ENCODE results near the gene POLR3C.

The POLR3C gene

GRCh38 chr1:145843031-145843430 lies 19.0 kb downstream of the POLR3C start:
- Histone ChIP-seq H3K4me1 (ENCODE audit: control extremely low read depth in 1 of 4, control insufficient read depth in 4 of 4, insufficient read depth in 4 of 4, low read length in 3 of 4) (peaks cover 0 to 24% (median 17%) of the 10 kb centered on the region in 4 experiments), H3K4me3 (ENCODE audit: control insufficient read depth in 1 of 7, extremely low read depth in 1 of 7, insufficient read depth in 4 of 7, low read depth in 2 of 7, low read length in 6 of 7) (no peak overlapping the region), H3K27me3 (replicated peaks in 2 of 5; ENCODE audit: control insufficient read depth in 4 of 5, insufficient read depth in 5 of 5, low read length in 4 of 5) (no peaks in the 10 kb centered on the region), H3K27ac (ENCODE audit: insufficient read depth in 1 of 2, low read depth in 1 of 2, low read length in 2 of 2, poor library complexity in 1 of 2, severe bottlenecking in 2 of 2) (no peak overlapping the region), H3K36me3 (ENCODE audit: control insufficient read depth in 4 of 4, insufficient read depth in 4 of 4, low read length in 3 of 4) (peaks cover 22 to 57% (median 37%) of the 10 kb centered on the region in 4 experiments), H3K9me3 (ENCODE audit: control extremely low read depth in 1 of 5, control insufficient read depth in 4 of 5, insufficient read depth in 2 of 5, low read depth in 1 of 5, low read length in 4 of 5) (no peaks in the 10 kb centered on the region)
- WGBS (ENCODE audit: insufficient coverage), result 100% methylated on average over 1 of the region's 3 CpGs
- no peak for DNase-seq
- CTCF ChIA-PET, result interaction anchor here (1.5 to 10.3 kb wide), 4 partner anchors 17 to 169 kb away, joined by 3 to 157 read pairs (median 108); partner anchors contain the start of genes ITGA10 and PIAS3
- POLR2A ChIA-PET, result no interaction called here

GRCh38 chr1:145845144-145845513 lies 21.1 kb downstream of the POLR3C start:
- peaks cover 0 to 24% (median 17%) of the 10 kb centered on the region in 4 experiments for H3K4me1 ChIP-seq (ENCODE audit: control extremely low read depth in 1 of 4, control insufficient read depth in 4 of 4, insufficient read depth in 4 of 4, low read length in 3 of 4)
- CTCF ChIA-PET, result interaction anchor here (0.6 to 10.3 kb wide), 31 partner anchors 11 to 188 kb away, joined by 3 to 157 read pairs (median 8); partner anchors contain the start of genes ANKRD35, HJV, ITGA10 and LIX1L
- POLR2A ChIA-PET, result interaction anchor here (0.7 to 2.8 kb wide), 5 partner anchors 13 to 166 kb away, joined by 3 to 12 read pairs (median 5); partner anchors contain the start of genes PEX11B, PIAS3, POLR3C and RNF115
- peak overlapping the region in 6 of 7 experiments; percentile 75 to 90 (median 82) for H3K4me3 ChIP-seq (ENCODE audit: control insufficient read depth in 1 of 7, extremely low read depth in 1 of 7, insufficient read depth in 4 of 7, low read depth in 2 of 7, low read length in 6 of 7)
- H3K27me3 ChIP-seq (replicated peaks in 2 of 5; ENCODE audit: control insufficient read depth in 4 of 5, insufficient read depth in 5 of 5, low read length in 4 of 5), result no peaks in the 10 kb centered on the region
- H3K27ac ChIP-seq (ENCODE audit: insufficient read depth in 1 of 2, low read depth in 1 of 2, low read length in 2 of 2, poor library complexity in 1 of 2, severe bottlenecking in 2 of 2), result peak overlapping the region; percentile 27 to 74
- H3K9me3 ChIP-seq (ENCODE audit: control extremely low read depth in 1 of 5, control insufficient read depth in 4 of 5, insufficient read depth in 2 of 5, low read depth in 1 of 5, low read length in 4 of 5), result no peaks in the 10 kb centered on the region
- H3K36me3 ChIP-seq (ENCODE audit: control insufficient read depth in 4 of 4, insufficient read depth in 4 of 4, low read length in 3 of 4), result peaks cover 15 to 58% (median 39%) of the 10 kb centered on the region in 4 experiments
- 0% methylated on average over 2 of the region's 4 CpGs for WGBS (ENCODE audit: insufficient coverage)
- DNase-seq, result peak; percentile 57 to 83 (median 77)

DNA sequence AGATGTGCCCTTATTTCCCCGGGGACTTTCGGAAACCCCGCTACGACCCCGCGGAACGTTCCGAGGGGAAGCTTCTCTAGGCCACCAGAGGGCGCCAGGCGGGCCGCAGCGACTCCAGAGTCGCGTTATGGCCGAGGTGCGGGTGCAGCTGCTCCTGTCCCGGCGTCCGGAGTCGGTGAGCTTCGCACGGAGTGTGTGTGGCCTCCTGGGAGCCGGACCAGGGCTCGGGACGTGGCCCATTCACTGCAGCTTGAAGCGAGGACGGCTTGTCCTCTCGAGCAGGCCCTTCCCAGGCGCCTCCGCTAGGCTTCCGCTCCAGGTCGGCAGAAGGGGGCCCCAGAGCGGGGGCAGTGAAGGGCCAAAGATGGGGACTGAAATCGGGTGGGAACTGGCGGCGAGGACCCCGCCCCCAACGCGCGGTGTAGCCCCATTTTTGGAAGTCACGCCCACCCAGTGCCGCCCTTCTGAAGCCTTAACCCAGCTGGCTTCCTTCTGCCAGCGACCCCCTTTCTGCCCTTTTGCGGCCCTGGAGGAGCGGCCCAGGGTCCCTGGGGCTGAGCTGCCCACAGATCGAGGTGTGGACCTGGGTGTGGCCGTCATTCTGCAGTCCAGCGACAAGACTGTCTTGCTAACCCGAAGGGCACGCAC lies 21.6 kb downstream of the POLR3C start, which contains the start of gene NUDT17:
TSS of gene NUDT17 (plus strand) at position 117 of the 648 bp plus-strand sequence. CDS start at position 128, 11 bp downstream.
- WGBS (ENCODE audit: insufficient coverage), result 0% methylated on average over 50 of the region's 50 CpGs
- CTCF ChIA-PET, result interaction anchor here (0.6 to 10.3 kb wide), 31 partner anchors 12 to 187 kb away, joined by 3 to 157 read pairs (median 8); partner anchors contain the start of genes ANKRD35, HJV, ITGA10 and LIX1L
- Histone ChIP-seq H3K9me3 (ENCODE audit: control extremely low read depth in 1 of 5, control insufficient read depth in 4 of 5, insufficient read depth in 2 of 5, low read depth in 1 of 5, low read length in 4 of 5) (no peaks in the 10 kb centered on the region), H3K27ac (ENCODE audit: insufficient read depth in 1 of 2, low read depth in 1 of 2, low read length in 2 of 2, poor library complexity in 1 of 2, severe bottlenecking in 2 of 2) (peak within 1 kb of the TSS; percentile 27 to 74), H3K36me3 (ENCODE audit: control insufficient read depth in 4 of 4, insufficient read depth in 4 of 4, low read length in 3 of 4) (peaks cover 18 to 59% (median 42%) of the 10 kb centered on the region in 4 experiments), H3K27me3 (replicated peaks in 2 of 5; ENCODE audit: control insufficient read depth in 4 of 5, insufficient read depth in 5 of 5, low read length in 4 of 5) (no peaks in the 10 kb centered on the region), H3K4me3 (ENCODE audit: control insufficient read depth in 1 of 7, extremely low read depth in 1 of 7, insufficient read depth in 4 of 7, low read depth in 2 of 7, low read length in 6 of 7) (peak within 1 kb of the TSS; percentile 75 to 90 (median 81)), H3K4me1 (ENCODE audit: control extremely low read depth in 1 of 4, control insufficient read depth in 4 of 4, insufficient read depth in 4 of 4, low read length in 3 of 4) (peaks cover 0 to 24% (median 17%) of the 10 kb centered on the region in 4 experiments)
- POLR2A ChIA-PET, result interaction anchor here (0.7 to 2.8 kb wide), 5 partner anchors 13 to 166 kb away, joined by 3 to 12 read pairs (median 5); partner anchors contain the start of genes PEX11B, PIAS3, POLR3C and RNF115
- DNase-seq, result peak; percentile 76 to 83 (median 79)

DNA sequence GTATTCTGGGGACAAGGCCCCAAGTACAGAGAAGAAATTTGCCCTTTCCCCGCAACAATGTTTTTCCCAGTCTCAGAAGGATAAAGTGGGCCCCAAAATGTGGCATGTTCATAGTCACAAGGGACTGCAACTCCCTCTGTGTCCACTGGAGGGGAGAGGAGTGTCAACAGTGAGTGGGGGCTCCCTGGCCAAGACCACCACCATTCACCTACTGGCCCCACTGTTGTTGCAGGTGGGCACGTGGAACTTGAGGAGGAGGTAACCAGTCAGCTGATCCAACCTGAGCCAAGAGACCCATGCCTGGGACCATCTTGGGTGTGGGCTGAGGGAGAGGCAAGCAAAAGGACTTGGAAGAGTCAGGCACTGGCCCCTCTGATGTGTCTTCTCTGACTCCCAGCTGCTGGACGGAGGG lies 22.2 kb downstream of the POLR3C start:
- DNase-seq, result peak; percentile 54 to 72 (median 67)

GRCh38 chr1:145847827-145848226 lies 23.8 kb downstream of the POLR3C start:
- DNase-seq, result no peak
- Histone ChIP-seq H3K4me3 (ENCODE audit: control insufficient read depth in 1 of 7, extremely low read depth in 1 of 7, insufficient read depth in 4 of 7, low read depth in 2 of 7, low read length in 6 of 7) (no peak overlapping the region), H3K36me3 (ENCODE audit: control insufficient read depth in 4 of 4, insufficient read depth in 4 of 4, low read length in 3 of 4) (peaks cover 10 to 56% (median 39%) of the 10 kb centered on the region in 4 experiments), H3K4me1 (ENCODE audit: control extremely low read depth in 1 of 4, control insufficient read depth in 4 of 4, insufficient read depth in 4 of 4, low read length in 3 of 4) (peaks cover 0 to 24% (median 17%) of the 10 kb centered on the region in 4 experiments), H3K27me3 (replicated peaks in 2 of 5; ENCODE audit: control insufficient read depth in 4 of 5, insufficient read depth in 5 of 5, low read length in 4 of 5) (no peaks in the 10 kb centered on the region), H3K27ac (ENCODE audit: insufficient read depth in 1 of 2, low read depth in 1 of 2, low read length in 2 of 2, poor library complexity in 1 of 2, severe bottlenecking in 2 of 2) (no peak overlapping the region), H3K9me3 (ENCODE audit: control extremely low read depth in 1 of 5, control insufficient read depth in 4 of 5, insufficient read depth in 2 of 5, low read depth in 1 of 5, low read length in 4 of 5) (no peaks in the 10 kb centered on the region)
- ChIA-PET CTCF (interaction anchor here (1.2 to 10.3 kb wide), 16 partner anchors 12 to 170 kb away, joined by 3 to 157 read pairs (median 10); partner anchors contain the start of genes ITGA10, PEX11B, PIAS3 and TXNIP), POLR2A (interaction anchor here (0.6 kb wide), 1 partner anchor 23 kb away, joined by 3 read pairs; no protein-coding TSS in a partner anchor)
- 94% methylated on average over 3 of the region's 3 CpGs for WGBS (ENCODE audit: insufficient coverage)

More for the DNA sequence above, 22.2 kb downstream of the POLR3C start:
- ChIA-PET CTCF (interaction anchor here (0.8 to 10.3 kb wide), 26 partner anchors 8 to 186 kb away, joined by 3 to 157 read pairs (median 11); partner anchors contain the start of genes ANKRD35, HJV, ITGA10 and PEX11B), POLR2A (interaction anchor here (1.6 to 2.8 kb wide), 2 partner anchors 12 to 72 kb away, joined by 5 to 12 read pairs; partner anchors contain the start of genes PEX11B and PIAS3)
- peak overlapping the region; percentile 75 to 90 (median 81) for H3K4me3 ChIP-seq (ENCODE audit: control insufficient read depth in 1 of 7, extremely low read depth in 1 of 7, insufficient read depth in 4 of 7, low read depth in 2 of 7, low read length in 6 of 7)
- H3K27me3 ChIP-seq (replicated peaks in 2 of 5; ENCODE audit: control insufficient read depth in 4 of 5, insufficient read depth in 5 of 5, low read length in 4 of 5), result no peaks in the 10 kb centered on the region
- H3K27ac ChIP-seq (ENCODE audit: insufficient read depth in 1 of 2, low read depth in 1 of 2, low read length in 2 of 2, poor library complexity in 1 of 2, severe bottlenecking in 2 of 2), result peak overlapping the region; percentile 27 to 74
- no peaks in the 10 kb centered on the region for H3K9me3 ChIP-seq (ENCODE audit: control extremely low read depth in 1 of 5, control insufficient read depth in 4 of 5, insufficient read depth in 2 of 5, low read depth in 1 of 5, low read length in 4 of 5)
- WGBS (ENCODE audit: insufficient coverage), result 32% methylated on average over 3 of the region's 3 CpGs
- H3K36me3 ChIP-seq (ENCODE audit: control insufficient read depth in 4 of 4, insufficient read depth in 4 of 4, low read length in 3 of 4), result peaks cover 17 to 59% (median 44%) of the 10 kb centered on the region in 4 experiments
- H3K4me1 ChIP-seq (ENCODE audit: control extremely low read depth in 1 of 4, control insufficient read depth in 4 of 4, insufficient read depth in 4 of 4, low read length in 3 of 4), result peaks cover 0 to 24% (median 17%) of the 10 kb centered on the region in 4 experiments

- DNase-seq, result peak in 2 of 3 donors; percentile 14 to 22
- POLR2A ChIA-PET, result interaction anchor here (1.9 kb wide), 1 partner anchor 9 kb away, joined by 12 read pairs; the partner anchor contains the start of gene PIAS3
Observed at GRCh38 chr1:145849356-145850160, 25.6 kb downstream of the POLR3C start.

More at GRCh38 chr1:145849356-145850160, 25.6 kb downstream of the POLR3C start:
- no peaks in the 10 kb centered on the region for H3K27me3 ChIP-seq (replicated peaks in 2 of 5; ENCODE audit: control insufficient read depth in 4 of 5, insufficient read depth in 5 of 5, low read length in 4 of 5)
- no peak overlapping the region for H3K4me3 ChIP-seq (ENCODE audit: control insufficient read depth in 1 of 7, extremely low read depth in 1 of 7, insufficient read depth in 4 of 7, low read depth in 2 of 7, low read length in 6 of 7)
- 97% methylated on average over 9 of the region's 15 CpGs for WGBS (ENCODE audit: insufficient coverage)
- H3K36me3 ChIP-seq (ENCODE audit: control insufficient read depth in 4 of 4, insufficient read depth in 4 of 4, low read length in 3 of 4), result peaks cover 8 to 68% (median 43%) of the 10 kb centered on the region in 4 experiments
- peaks cover 0 to 20% (median 16%) of the 10 kb centered on the region in 4 experiments for H3K4me1 ChIP-seq (ENCODE audit: control extremely low read depth in 1 of 4, control insufficient read depth in 4 of 4, insufficient read depth in 4 of 4, low read length in 3 of 4)
- H3K27ac ChIP-seq (ENCODE audit: insufficient read depth in 1 of 2, low read depth in 1 of 2, low read length in 2 of 2, poor library complexity in 1 of 2, severe bottlenecking in 2 of 2), result no peak overlapping the region
- no peaks in the 10 kb centered on the region for H3K9me3 ChIP-seq (ENCODE audit: control extremely low read depth in 1 of 5, control insufficient read depth in 4 of 5, insufficient read depth in 2 of 5, low read depth in 1 of 5, low read length in 4 of 5)
- CTCF ChIA-PET, result interaction anchor here (0.9 to 10.3 kb wide), 13 partner anchors 10 to 170 kb away, joined by 3 to 157 read pairs (median 9); partner anchors contain the start of genes ITGA10 and PIAS3
